ENCODE data around the gene PITPNC1. TPM values are rescaled to one million over a fixed set of nuclear protein-coding genes. Genes with fewer than 3 reads are reported as not detected.
"Not testable (repeated sequence)": the region's sequence is repeated elsewhere in the genome, so short reads cannot be mapped to it uniquely, and the experiment has no call there.

The PITPNC1 gene
- total and polyA plus RNA-seq, 5 donors from 2014 or later, result 27.3 to 47.9 (median 39.5) TPM

GRCh38 chr17:67415291-67415690 lies 38.2 kb downstream of the PITPNC1 start:
- Mint-ChIP-seq H3K36me3 (no peaks in the 10 kb centered on the region), H3K4me1 (peaks cover 8 to 53% (median 26%) of the 10 kb centered on the region in 4 donors), H3K9me3 (peaks cover 0 to 8% (median 0%) of the 10 kb centered on the region in 7 donors), H3K27me3 (no peaks in the 10 kb centered on the region), H3K27ac (peak overlapping the region in 2 of 3 donors; percentile 5 to 72), H3K4me3 (no peak overlapping the region)
- DNase-seq (no peak), ATAC-seq (ENCODE audit: low read depth in 2 of 2) (no peak)
- Histone ChIP-seq H3K4me1 (ENCODE audit: control insufficient read depth, insufficient read depth, low read length, poor library complexity, severe bottlenecking) (peaks cover 7% of the 10 kb centered on the region), H3K27ac (ENCODE audit: insufficient read depth, low read length, poor library complexity, severe bottlenecking) (no peak overlapping the region), H3K4me3 (ENCODE audit: low read depth, low read length) (no peak overlapping the region), H3K36me3 (ENCODE audit: control insufficient read depth, insufficient read depth, low read length) (no peaks in the 10 kb centered on the region), H3K9me3 (ENCODE audit: control insufficient read depth in 2 of 2, low read length in 2 of 2) (peaks cover 0 to 7% of the 10 kb centered on the region in 2 experiments), H3K27me3 (ENCODE audit: control insufficient read depth, insufficient read depth, low read length) (no peaks in the 10 kb centered on the region)

- no peaks in the 10 kb centered on the region for H3K27me3 Mint-ChIP-seq
- ATAC-seq (ENCODE audit: low read depth in 2 of 2), result no peak
- peak overlapping the region in 1 of 3 donors; percentile 64 for H3K27ac Mint-ChIP-seq
- H3K36me3 Mint-ChIP-seq, result no peaks in the 10 kb centered on the region
- H3K4me1 ChIP-seq (ENCODE audit: control insufficient read depth, insufficient read depth, low read length, poor library complexity, severe bottlenecking), result peaks cover 28% of the 10 kb centered on the region
- H3K4me3 ChIP-seq (ENCODE audit: low read depth, low read length), result no peak overlapping the region
- H3K27me3 ChIP-seq (ENCODE audit: control insufficient read depth, insufficient read depth, low read length), result no peaks in the 10 kb centered on the region
- no peak overlapping the region for H3K27ac ChIP-seq (ENCODE audit: insufficient read depth, low read length, poor library complexity, severe bottlenecking)
- H3K4me3 Mint-ChIP-seq, result no peak overlapping the region
- peaks cover 0 to 8% (median 0%) of the 10 kb centered on the region in 7 donors for H3K9me3 Mint-ChIP-seq
- DNase-seq, result no peak
- H3K36me3 ChIP-seq (ENCODE audit: control insufficient read depth, insufficient read depth, low read length), result no peaks in the 10 kb centered on the region
- H3K4me1 Mint-ChIP-seq, result peaks cover 18 to 57% (median 35%) of the 10 kb centered on the region in 4 donors
- H3K9me3 ChIP-seq (ENCODE audit: control insufficient read depth in 2 of 2, low read length in 2 of 2), result peaks cover 0 to 7% of the 10 kb centered on the region in 2 experiments
Measured at GRCh38 chr17:67417507-67417906, 40.4 kb downstream of the PITPNC1 start.

DNA sequence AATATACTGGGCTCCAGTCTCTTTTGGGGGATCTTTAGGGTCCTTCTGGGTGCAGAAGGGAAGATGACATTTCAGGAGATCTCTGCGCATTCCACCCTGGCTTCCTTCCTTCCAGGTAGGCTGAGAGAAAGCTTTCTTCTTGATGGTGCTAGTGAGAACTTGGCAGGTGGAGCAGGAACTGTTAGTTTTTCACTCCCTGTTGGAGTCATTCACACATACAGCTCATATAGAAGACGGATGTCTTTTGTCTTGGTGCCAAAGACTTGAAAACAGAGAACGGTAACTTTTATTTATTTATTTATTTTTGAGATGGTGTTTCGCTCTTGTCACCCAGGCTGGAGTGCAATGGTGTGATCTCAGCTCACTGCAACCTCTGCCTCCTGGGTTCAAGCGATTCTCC lies 43.9 kb downstream of the PITPNC1 start:
- H3K27me3 ChIP-seq (ENCODE audit: control insufficient read depth, insufficient read depth, low read length), result no peaks in the 10 kb centered on the region
- peak overlapping the region; percentile 88 to 99 (median 93) for H3K27ac Mint-ChIP-seq
- peaks cover 13 to 75% (median 40%) of the 10 kb centered on the region in 4 donors for H3K4me1 Mint-ChIP-seq
- H3K36me3 ChIP-seq (ENCODE audit: control insufficient read depth, insufficient read depth, low read length), result no peaks in the 10 kb centered on the region
- H3K27ac ChIP-seq (ENCODE audit: insufficient read depth, low read length, poor library complexity, severe bottlenecking), result peak overlapping the region; percentile 86
- no peaks in the 10 kb centered on the region for H3K27me3 Mint-ChIP-seq
- H3K36me3 Mint-ChIP-seq, result no peaks in the 10 kb centered on the region
- no peak for DNase-seq
- ATAC-seq (ENCODE audit: low read depth in 2 of 2), result no peak
- no peaks in the 10 kb centered on the region for H3K9me3 Mint-ChIP-seq
- no peak overlapping the region for H3K4me3 ChIP-seq (ENCODE audit: low read depth, low read length)
- H3K4me1 ChIP-seq (ENCODE audit: control insufficient read depth, insufficient read depth, low read length, poor library complexity, severe bottlenecking), result peaks cover 33% of the 10 kb centered on the region
- H3K9me3 ChIP-seq (ENCODE audit: control insufficient read depth in 2 of 2, low read length in 2 of 2), result no peaks in the 10 kb centered on the region
- peak overlapping the region in 3 of 4 donors; percentile 12 to 34 (median 14) for H3K4me3 Mint-ChIP-seq

- Histone ChIP-seq H3K36me3 (ENCODE audit: control insufficient read depth, insufficient read depth, low read length) (no peaks in the 10 kb centered on the region), H3K27me3 (ENCODE audit: control insufficient read depth, insufficient read depth, low read length) (no peaks in the 10 kb centered on the region), H3K4me3 (ENCODE audit: low read depth, low read length) (peak overlapping the region; percentile 68), H3K27ac (ENCODE audit: insufficient read depth, low read length, poor library complexity, severe bottlenecking) (peak overlapping the region; percentile 86), H3K9me3 (ENCODE audit: control insufficient read depth in 2 of 2, low read length in 2 of 2) (no peaks in the 10 kb centered on the region), H3K4me1 (ENCODE audit: control insufficient read depth, insufficient read depth, low read length, poor library complexity, severe bottlenecking) (peaks cover 33% of the 10 kb centered on the region)
- Mint-ChIP-seq H3K4me1 (peaks cover 13 to 76% (median 44%) of the 10 kb centered on the region in 4 donors), H3K27ac (peak overlapping the region; percentile 93 to 96 (median 95)), H3K4me3 (peak overlapping the region in 3 of 4 donors; percentile 31 to 69 (median 67)), H3K9me3 (peaks cover 0 to 3% (median 0%) of the 10 kb centered on the region in 7 donors), H3K27me3 (no peaks in the 10 kb centered on the region), H3K36me3 (no peaks in the 10 kb centered on the region)
- ATAC-seq (ENCODE audit: low read depth in 2 of 2) (peak; percentile 99), DNase-seq (peak; percentile 38 to 94 (median 77))
Measured at GRCh38 chr17:67421869-67422273, 44.8 kb downstream of the PITPNC1 start.

- Histone ChIP-seq H3K27ac (ENCODE audit: insufficient read depth, low read length, poor library complexity, severe bottlenecking) (peak overlapping the region; percentile 86), H3K4me3 (ENCODE audit: low read depth, low read length) (peak overlapping the region; percentile 68), H3K4me1 (ENCODE audit: control insufficient read depth, insufficient read depth, low read length, poor library complexity, severe bottlenecking) (peaks cover 33% of the 10 kb centered on the region)
- not testable (repeated sequence) for H3K27me3 Mint-ChIP-seq; H3K9me3 Mint-ChIP-seq; H3K36me3 ChIP-seq (ENCODE audit: control insufficient read depth, insufficient read depth, low read length); DNase-seq; H3K27me3 ChIP-seq (ENCODE audit: control insufficient read depth, insufficient read depth, low read length); H3K36me3 Mint-ChIP-seq; H3K9me3 ChIP-seq (ENCODE audit: control insufficient read depth in 2 of 2, low read length in 2 of 2)
- Mint-ChIP-seq H3K4me1 (peaks cover 13 to 77% (median 44%) of the 10 kb centered on the region in 4 donors), H3K27ac (peak overlapping the region; percentile 93 to 96 (median 95)), H3K4me3 (peak overlapping the region in 3 of 4 donors; percentile 31 to 69 (median 67))
- peak; percentile 41 to 45 for ATAC-seq (ENCODE audit: low read depth in 2 of 2)
Measured at GRCh38 chr17:67422296-67422695, 45.2 kb downstream of the PITPNC1 start.

- H3K4me1 Mint-ChIP-seq, result peaks cover 18 to 81% (median 48%) of the 10 kb centered on the region in 4 donors
- no peaks in the 10 kb centered on the region for H3K27me3 Mint-ChIP-seq
- Histone ChIP-seq H3K4me3 (ENCODE audit: low read depth, low read length) (no peak overlapping the region), H3K9me3 (ENCODE audit: control insufficient read depth in 2 of 2, low read length in 2 of 2) (no peaks in the 10 kb centered on the region), H3K36me3 (ENCODE audit: control insufficient read depth, insufficient read depth, low read length) (no peaks in the 10 kb centered on the region), H3K27me3 (ENCODE audit: control insufficient read depth, insufficient read depth, low read length) (no peaks in the 10 kb centered on the region), H3K4me1 (ENCODE audit: control insufficient read depth, insufficient read depth, low read length, poor library complexity, severe bottlenecking) (peaks cover 33% of the 10 kb centered on the region), H3K27ac (ENCODE audit: insufficient read depth, low read length, poor library complexity, severe bottlenecking) (peak overlapping the region; percentile 86)
- peak overlapping the region in 1 of 4 donors; percentile 66 for H3K4me3 Mint-ChIP-seq
- DNase-seq, result no peak
- peak overlapping the region; percentile 93 to 96 (median 95) for H3K27ac Mint-ChIP-seq
- ATAC-seq (ENCODE audit: low read depth in 2 of 2), result no peak
- H3K36me3 Mint-ChIP-seq, result peaks cover 4% of the 10 kb centered on the region
- peaks cover 0 to 3% (median 0%) of the 10 kb centered on the region in 7 donors for H3K9me3 Mint-ChIP-seq
Measured at GRCh38 chr17:67422897-67423296, 45.8 kb downstream of the PITPNC1 start.

DNA sequence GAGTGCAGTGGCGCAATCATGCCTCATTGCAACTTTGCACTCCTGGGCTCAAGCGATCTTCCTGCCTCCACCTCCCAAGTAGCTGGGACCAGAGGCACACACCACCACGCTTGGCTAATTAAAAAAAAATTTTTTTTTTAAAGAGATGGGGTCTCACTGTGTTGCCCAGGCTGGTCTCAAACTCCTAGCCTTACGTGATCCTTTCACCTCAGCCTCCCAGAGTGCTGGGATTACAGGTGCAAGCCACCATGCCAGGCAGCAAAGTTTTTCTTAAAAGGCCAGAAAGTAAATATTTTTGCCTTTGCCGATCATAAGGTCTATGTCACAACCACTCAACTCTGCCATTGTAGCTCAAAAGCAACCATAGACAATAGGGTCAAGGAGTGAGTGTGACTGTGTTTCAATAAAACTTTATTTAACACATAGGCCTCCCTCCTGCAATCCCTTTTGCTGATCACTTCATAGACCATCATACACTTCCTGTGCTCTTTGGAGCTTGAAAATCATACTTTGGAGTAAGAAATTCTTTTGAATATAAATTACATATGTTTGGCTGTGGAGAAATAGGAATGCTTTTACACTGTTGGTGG lies 48.6 kb downstream of the PITPNC1 start:
- Histone ChIP-seq H3K27ac (ENCODE audit: insufficient read depth, low read length, poor library complexity, severe bottlenecking) (no peak overlapping the region), H3K9me3 (ENCODE audit: control insufficient read depth in 2 of 2, low read length in 2 of 2) (no peaks in the 10 kb centered on the region), H3K27me3 (ENCODE audit: control insufficient read depth, insufficient read depth, low read length) (no peaks in the 10 kb centered on the region), H3K36me3 (ENCODE audit: control insufficient read depth, insufficient read depth, low read length) (no peaks in the 10 kb centered on the region), H3K4me1 (ENCODE audit: control insufficient read depth, insufficient read depth, low read length, poor library complexity, severe bottlenecking) (peaks cover 23% of the 10 kb centered on the region), H3K4me3 (ENCODE audit: low read depth, low read length) (no peak overlapping the region)
- no peak for DNase-seq
- Mint-ChIP-seq H3K4me3 (no peak overlapping the region), H3K27me3 (no peaks in the 10 kb centered on the region), H3K27ac (peak overlapping the region in 2 of 3 donors; percentile 34 to 42), H3K4me1 (peaks cover 18 to 71% (median 43%) of the 10 kb centered on the region in 4 donors), H3K36me3 (peaks cover 4% of the 10 kb centered on the region), H3K9me3 (peaks cover 0 to 3% (median 0%) of the 10 kb centered on the region in 7 donors)
- no peak for ATAC-seq (ENCODE audit: low read depth in 2 of 2)

- peaks cover 5% of the 10 kb centered on the region for H3K36me3 Mint-ChIP-seq
- H3K4me3 ChIP-seq (ENCODE audit: low read depth, low read length), result no peak overlapping the region
- H3K36me3 ChIP-seq (ENCODE audit: control insufficient read depth, insufficient read depth, low read length), result no peaks in the 10 kb centered on the region
- H3K4me1 Mint-ChIP-seq, result peaks cover 14 to 67% (median 39%) of the 10 kb centered on the region in 4 donors
- peak overlapping the region in 1 of 4 donors; percentile 35 for H3K4me3 Mint-ChIP-seq
- no peak overlapping the region for H3K27ac ChIP-seq (ENCODE audit: insufficient read depth, low read length, poor library complexity, severe bottlenecking)
- peaks cover 0 to 5% (median 0%) of the 10 kb centered on the region in 7 donors for H3K9me3 Mint-ChIP-seq
- DNase-seq (no peak), ATAC-seq (ENCODE audit: low read depth in 2 of 2) (no peak)
- H3K4me1 ChIP-seq (ENCODE audit: control insufficient read depth, insufficient read depth, low read length, poor library complexity, severe bottlenecking), result peaks cover 9% of the 10 kb centered on the region
- no peaks in the 10 kb centered on the region for H3K9me3 ChIP-seq (ENCODE audit: control insufficient read depth in 2 of 2, low read length in 2 of 2)
- no peaks in the 10 kb centered on the region for H3K27me3 ChIP-seq (ENCODE audit: control insufficient read depth, insufficient read depth, low read length)
- no peaks in the 10 kb centered on the region for H3K27me3 Mint-ChIP-seq
- H3K27ac Mint-ChIP-seq, result peak overlapping the region; percentile 38 to 81 (median 80)
Measured at GRCh38 chr17:67427424-67427823, 50.3 kb downstream of the PITPNC1 start.

Measured in CD4-positive, CD25-positive, alpha-beta regulatory T cell (primary cell).